Mammary epithelial cell (primary cell): ENCODE data around the gene PGLYRP3.

Experiments
- EZH2 ChIP-seq: IDR thresholded peaks from 2 replicates; pipeline ENCODE4 v1.6.1; 2012; ENCODE audit warnings: low read length, inconsistent platforms, borderline replicate concordance
- TF ChIP-seq, protein P1 (sequence below), 2 donors: IDR thresholded peaks in 1 of 2; conservative IDR thresholded peaks in 1 of 2; 2 replicates each; pipeline ENCODE4 v1.5.1; 2011 to 2012; ENCODE audit warnings: inconsistent platforms in 2 of 2, low read length in 2 of 2, mild to moderate bottlenecking in 2 of 2, control low read depth in 1 of 2, low read depth in 1 of 2; ENCODE audit not compliant: insufficient read depth in 1 of 2; ENCODE audit errors: extremely low read depth in 1 of 2

DNA sequence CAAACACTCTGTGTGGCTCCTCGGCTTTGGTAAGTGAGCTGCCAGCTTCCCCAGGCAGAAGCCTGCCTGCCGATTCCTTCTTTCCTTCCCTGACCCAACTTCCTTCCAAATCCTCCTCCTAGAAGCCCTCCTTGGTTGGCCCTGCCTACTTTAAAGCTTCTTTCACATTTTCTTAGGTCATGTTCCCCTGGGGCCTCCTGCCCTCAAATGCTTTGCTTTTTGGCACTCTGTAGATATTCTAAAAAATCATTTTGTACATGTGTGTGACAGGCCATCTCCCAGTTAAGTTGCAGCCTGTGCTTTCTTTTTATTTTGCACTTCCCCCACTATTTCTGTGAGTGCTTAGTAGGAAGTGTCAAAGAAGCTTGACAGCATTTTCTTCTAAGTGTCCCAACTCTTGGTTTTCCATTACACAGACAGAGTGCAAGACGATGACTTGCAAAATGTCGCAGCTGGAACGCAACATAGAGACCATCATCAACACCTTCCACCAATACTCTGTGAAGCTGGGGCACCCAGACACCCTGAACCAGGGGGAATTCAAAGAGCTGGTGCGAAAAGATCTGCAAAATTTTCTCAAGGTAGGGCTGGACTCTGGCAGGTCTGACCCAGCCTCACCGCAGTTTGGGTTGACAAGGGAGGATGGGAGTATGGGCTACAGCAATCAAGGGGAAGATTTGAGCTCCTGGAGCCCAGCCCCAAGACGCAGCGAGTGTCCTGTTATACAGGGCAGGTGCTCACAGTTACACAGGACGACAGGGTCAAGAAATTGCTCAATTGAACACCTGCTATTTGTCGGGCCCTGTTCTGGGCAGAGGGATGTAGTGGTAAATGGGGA is 45.3 kb upstream of the PGLYRP3 start, which contains the start of gene S100A9:
- TF ChIP-seq EZH2, result no peak
- TF ChIP-seq, protein P1, sequence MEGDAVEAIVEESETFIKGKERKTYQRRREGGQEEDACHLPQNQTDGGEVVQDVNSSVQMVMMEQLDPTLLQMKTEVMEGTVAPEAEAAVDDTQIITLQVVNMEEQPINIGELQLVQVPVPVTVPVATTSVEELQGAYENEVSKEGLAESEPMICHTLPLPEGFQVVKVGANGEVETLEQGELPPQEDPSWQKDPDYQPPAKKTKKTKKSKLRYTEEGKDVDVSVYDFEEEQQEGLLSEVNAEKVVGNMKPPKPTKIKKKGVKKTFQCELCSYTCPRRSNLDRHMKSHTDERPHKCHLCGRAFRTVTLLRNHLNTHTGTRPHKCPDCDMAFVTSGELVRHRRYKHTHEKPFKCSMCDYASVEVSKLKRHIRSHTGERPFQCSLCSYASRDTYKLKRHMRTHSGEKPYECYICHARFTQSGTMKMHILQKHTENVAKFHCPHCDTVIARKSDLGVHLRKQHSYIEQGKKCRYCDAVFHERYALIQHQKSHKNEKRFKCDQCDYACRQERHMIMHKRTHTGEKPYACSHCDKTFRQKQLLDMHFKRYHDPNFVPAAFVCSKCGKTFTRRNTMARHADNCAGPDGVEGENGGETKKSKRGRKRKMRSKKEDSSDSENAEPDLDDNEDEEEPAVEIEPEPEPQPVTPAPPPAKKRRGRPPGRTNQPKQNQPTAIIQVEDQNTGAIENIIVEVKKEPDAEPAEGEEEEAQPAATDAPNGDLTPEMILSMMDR (conservative IDR thresholded peaks at IDR 0.05 in 1 of 2, IDR thresholded peaks at IDR 0.05 in 1 of 2; ENCODE audit: extremely low read depth in 1 of 2, insufficient read depth in 1 of 2, low read depth in 1 of 2, low read length in 2 of 2), result no peak
